Activated T-cell treated with anti-CD3 and anti-CD28 coated beads for 4 hours (primary cell): ENCODE data around the gene C22orf42.
"Not testable (repeated sequence)": the region's sequence is repeated elsewhere in the genome, so short reads cannot be mapped to it uniquely, and the experiment has no call there.

Experiments used
- DNase-seq: peaks from one replicate; pipeline ENCODE4 v3.0.0-alpha.2; 2020

The C22orf42 gene, protein sequence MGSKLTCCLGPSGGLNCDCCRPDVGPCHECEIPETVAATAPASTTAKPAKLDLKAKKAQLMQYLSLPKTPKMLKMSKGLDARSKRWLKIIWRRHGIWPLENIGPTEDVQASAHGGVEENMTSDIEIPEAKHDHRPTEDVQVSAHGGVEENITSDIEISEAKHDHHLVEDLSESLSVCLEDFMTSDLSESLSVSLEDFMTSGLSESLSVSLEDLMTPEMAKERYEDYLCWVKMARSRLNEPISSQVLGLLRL

DNA sequence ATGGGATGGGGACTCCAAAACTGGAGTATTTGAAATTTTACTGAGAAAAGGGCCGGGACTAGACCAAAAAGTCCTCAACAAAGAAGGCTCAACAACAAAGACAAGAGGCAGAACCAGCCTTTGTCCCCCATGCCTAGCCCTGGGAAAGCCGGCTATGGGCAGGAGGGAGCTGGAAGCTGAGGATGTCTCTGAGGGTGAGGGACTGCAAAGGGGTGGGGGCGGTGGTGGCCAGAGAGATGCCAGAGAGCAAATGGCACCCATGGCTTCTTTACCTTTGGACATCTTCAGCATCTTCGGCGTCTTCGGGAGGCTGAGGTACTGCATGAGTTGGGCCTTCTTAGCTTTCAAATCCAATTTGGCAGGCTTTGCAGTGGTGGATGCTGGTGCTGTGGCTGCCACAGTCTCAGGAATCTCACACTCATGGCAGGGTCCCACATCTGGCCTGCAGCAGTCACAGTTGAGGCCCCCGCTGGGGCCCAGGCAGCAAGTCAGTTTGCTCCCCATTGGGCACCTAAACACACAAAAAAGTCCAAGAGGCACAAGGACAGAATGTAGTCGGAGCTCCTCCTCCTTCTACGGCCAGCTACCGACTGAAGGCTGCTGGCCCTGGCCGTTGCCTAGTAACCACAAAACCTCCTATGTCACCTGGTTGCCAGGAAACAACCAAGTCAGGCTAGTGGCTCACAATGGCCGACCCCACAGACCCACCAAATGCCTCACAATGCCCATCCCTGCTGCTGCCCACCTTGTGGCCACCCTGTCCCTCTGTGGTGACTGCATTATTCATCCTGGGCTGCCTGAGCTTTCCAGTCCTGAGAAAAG, at the start of gene C22orf42:
Gene C22orf42, minus strand, starts transcription at position 592 of the 822 bp plus-strand sequence. Its CDS starts 88 bp downstream, at position 504.
- no peak for DNase-seq

DNA sequence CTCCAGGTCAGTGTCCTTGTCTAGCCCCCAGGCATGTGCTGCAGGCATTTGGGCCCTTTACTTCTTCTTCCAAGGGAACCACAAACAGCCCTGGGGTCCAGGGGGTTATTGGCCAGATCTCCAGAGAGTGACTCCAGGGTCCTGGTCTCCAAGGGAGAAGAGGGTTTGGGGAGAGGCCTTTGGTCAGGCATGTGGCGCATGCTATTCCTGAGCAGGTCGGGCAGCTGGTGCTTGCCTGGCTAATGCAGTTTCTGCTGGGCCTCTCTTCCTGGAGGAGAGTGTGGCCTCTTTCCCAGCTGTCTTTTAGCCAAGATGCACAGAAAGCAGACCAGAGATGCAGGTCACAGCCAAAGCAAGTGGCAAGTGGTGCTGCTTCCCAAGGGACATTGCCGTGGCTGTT, 49.6 kb upstream of the C22orf42 start:
- DNase-seq, result no peak

DNA sequence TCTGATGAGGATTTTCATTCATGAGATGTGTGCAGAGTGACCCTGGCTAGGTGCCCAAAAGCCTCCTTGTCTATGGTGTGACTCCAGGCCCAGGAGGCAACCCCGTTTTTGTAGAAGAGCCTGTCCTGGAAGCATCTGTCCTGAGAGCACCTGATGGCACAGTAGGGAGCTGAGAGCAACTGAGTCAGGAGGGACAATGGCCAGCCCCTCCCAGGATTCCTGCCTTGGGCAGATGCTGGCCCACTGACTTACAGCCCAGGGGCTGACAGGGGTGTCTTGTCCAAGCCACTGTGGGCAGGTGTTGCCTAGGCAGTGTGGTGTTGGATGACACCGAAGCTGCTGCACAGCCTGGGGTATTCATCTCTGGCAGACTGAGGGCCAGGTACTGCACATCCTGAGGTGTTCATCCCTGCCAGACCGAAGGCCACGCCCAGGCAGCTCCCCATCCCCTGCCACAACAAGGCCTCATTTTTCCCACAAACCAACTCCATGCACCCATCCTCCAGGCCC, 48.9 kb upstream of the C22orf42 start:
- no peak for DNase-seq

DNA sequence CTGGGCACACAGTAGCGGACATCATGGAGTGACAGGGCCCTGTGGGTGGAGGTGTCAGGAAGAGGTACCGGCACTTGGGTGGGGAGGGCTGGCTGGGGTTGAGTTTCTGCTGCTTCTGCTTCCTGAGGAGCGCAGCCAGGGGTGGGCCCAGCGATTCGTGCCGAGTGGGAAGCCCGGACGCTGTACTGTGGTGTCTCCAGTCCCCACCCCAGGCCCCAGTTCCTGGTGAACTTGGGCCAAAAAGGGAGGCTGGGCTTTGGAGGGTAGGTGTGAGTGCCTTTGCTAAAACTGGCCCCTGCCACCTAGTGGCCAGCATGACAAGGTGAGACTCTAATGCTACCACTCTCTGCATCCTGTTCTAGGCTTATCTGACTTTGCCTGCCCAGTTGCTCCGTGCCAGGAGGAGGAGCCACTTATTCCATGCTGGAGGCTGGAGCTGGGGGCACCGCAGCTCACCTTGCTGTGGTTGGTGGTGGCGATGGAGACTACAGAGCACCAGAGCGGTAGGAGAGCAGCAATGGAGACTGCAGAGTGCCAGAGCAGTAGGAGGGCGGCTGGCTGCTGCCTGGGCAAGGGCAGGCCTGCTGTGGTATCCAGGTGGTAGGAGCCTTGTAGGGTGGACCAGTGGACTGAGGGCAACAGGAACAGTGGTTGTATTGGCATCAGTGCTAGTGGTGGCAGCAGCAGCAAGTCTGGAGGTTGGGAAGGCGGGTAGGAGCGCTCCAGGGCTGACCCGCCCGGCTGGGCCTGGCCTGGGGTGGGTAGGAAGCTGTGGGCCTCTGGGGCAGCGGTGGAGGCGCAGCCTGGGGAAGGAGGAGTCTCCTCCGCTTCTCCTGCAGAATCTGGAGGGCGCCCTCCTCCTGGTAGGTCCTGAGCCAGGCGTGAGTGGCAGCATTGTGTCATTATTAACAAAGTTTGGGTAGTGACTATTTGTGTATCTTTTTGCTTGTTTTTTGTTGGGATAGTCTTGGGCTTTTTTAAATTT, 48.0 kb upstream of the C22orf42 start:
- DNase-seq, result no peak

DNA sequence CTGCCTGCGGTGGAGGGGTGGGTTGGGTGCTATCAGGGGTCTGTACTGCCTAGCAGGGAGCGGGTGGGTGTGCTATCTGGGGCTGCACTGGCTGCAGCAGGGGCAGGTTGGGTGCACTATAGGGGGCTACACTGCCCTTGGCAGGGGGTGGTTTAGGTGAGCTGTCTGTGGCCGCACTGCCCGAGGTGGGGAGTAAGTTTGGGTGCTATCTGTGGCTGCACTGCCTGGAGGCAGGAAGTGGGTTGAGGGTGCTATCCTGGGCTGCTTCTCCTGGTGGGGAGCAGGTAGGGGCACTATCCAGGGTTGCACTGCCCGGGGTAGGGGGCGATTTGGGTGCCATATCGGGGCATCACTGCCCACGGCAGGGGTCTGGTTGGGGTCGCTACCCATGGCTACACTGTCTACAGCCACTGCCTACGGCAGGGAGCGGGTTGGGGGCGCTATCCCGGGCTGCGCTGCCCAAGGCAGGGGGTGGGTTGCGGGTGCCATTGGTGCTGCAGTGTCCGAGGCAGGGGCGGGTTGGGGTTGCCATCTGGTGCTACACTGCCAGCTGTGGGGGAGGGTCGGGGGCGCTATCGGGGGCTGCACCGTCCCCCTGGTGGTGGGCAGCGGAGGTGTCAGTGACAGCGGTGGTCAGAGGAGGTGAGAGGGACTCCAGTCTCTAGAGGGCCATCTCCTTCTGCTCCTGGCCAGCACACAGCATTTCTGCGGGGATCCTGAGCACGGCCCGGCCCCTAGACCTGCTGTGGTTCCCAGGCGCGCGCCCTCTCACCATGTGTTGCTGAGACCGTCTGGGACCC, 47.1 kb upstream of the C22orf42 start:
- no peak for DNase-seq

DNA sequence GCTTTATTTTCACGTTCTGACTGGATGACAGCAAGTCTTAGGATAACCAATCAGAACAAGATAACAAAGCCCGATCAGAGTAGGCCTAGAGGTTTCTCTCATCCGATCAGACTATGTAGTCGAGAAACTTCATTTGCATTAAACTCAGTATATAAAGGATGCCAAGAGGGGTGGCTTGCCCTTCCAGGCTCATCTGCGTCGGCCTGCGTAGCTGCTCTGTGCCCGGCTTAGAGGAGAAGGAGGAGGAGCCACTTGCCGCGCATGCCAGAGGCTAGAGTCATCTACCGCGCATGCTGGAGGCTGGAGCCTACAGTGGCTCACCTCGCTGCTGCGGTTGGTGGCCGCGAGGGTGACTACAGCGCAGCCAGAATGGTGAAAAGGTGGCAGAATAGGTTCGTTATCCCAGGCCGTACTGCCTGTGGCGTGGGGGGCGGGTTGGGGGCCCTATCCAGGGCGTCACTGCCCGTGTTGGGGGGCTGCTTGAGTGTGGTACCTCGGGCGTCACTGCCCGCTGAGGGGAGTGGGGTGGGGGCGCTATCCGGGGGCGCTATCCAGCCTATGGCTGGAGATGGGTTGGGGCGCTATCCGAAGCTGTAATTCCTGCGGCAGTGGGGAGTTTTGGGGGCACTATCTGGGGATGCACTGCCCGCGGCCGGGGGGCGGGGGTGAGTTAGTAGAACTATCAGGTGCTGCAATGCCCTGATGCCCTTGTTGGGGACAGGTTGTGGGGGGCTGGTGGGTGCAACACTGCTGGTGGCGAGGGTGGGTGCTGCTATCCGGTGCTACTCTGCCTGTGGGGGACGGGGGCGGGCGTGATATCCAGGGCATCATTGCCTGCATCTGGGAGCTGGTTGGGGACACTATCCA, 46.0 kb upstream of the C22orf42 start, which contains the start of gene RFPL2:
Gene RFPL2, minus strand, starts transcription at position 218 of the 867 bp plus-strand sequence. CDS start 2,622 bp downstream, outside the sequence.
- no peak for DNase-seq

DNA sequence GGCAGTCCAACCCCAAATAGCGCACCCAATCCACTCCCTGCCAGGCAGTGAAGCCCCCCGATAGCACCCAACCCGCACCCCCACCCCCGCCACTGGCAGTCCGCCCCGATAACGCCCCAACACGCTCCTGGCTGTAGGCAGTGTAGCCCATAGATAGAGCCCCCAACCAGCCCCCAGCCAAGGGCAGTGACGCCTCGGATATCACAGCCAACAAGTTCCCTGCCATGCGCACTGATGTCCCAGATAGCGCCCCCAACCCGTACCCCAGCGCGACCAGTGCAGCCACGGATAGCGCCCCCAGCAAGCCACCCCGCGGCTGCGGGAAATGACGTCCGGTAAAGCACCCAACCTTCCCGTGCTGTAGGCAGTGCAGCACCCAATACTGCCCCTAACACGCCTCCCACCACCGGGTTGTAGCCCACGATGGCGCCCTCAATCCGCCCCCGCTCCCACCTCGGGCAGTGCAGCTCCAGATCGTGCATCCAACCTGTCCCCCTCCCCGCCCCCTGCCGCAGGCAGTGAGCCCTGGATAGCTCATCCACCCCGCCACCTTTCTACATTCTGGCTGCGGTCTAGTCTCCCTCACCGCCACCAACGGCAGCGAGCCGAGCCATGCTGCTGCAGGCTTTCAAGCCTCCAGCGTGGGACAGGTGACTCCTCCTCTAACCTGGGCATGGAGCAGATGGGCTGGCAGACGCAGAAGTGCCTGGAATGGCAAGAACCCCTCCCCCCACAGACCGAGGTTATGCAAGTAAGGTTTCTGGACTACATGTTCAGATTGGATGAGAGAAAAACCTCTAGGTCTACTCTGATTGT, 45.1 kb upstream of the C22orf42 start:
- no peak for DNase-seq

DNA sequence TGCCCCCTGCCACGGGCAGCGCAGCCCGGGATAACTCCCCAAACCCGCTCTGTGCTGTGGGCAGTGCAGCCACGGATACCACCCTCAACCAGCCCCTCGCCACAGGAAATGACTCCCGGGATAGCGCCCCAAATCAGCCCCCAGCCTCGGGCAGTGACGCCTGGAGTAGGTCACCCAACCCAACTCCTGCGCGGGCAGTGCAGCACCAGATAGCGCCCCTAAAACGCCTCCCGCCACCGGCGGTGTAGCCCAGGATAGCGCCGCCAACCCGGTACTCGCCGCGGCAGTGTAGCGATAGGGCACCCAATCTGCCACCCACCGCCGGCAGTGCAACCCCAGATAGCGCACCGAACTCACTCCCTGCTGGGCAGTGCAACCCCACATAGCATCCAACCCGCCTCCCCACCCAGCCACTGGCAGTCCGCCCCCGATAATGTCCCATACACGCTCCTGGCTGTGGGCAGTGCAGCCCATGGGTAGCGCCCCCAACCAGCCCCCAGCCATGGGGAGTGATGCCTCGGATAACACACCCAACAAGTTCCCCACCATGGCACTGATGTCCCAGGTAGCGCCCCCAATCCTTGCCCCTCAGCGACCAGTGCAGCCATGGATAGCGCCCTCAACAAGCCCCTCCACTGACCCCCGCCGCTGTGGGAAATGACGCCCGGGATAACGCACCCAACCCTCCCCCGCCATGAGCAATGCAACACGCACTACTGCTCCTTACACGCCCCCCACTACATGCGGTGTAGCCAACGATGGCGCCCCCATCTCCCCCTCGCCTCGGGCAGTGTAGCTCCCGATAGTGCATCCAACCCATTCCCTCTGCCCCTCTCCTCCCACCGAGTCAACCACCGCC, 44.3 kb upstream of the C22orf42 start:
- DNase-seq, result no peak

DNA sequence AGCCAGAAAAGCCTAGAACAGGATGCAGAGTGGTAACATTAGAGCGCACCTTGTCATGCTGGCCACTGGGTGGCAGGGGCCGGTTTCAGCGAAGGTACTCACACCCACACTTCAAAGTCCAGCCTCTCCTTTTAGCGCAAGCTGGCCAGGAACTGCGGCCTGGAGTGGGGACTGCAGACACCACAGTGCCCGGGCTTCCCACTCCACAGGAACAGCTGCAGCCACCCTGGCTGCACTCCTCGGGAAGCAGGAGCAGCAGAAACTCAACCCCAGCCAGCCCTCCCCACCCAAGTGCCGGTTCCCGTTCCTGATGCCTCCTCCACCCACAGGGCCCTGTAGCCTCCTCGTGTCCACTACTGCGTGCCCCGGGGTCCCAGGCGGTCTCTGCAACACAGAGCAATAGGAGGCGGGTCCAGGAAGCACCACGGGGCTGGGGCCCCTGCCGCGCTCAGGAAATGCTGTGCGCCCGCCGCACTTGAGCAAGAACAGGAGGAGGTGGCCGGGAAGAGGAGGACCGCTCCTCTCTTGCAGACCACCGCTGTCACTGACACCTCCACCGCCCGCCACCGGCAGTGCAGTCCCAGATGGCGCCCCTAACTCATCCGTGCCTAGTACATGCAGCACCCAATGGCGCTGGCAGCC, 43.6 kb upstream of the C22orf42 start:
- no peak for DNase-seq

DNA sequence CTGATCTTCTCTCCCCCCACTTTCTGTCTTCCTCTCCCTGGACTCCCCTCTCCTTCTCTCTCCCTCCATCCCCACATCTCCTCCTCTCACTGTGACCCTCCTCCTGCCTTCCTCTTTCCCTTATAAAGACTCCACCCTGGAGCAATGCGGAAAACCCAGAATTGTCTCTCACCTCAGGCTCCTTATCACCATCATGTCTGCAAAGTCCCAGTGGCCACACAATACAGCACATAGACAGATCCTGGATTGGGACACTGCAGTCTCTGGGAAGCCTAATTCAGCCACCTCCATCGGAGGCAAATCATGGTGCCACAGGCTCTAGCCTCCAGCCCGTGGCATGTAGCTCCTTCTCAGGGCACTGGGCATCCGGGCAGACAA, 43.0 kb upstream of the C22orf42 start:
- no peak for DNase-seq

DNA sequence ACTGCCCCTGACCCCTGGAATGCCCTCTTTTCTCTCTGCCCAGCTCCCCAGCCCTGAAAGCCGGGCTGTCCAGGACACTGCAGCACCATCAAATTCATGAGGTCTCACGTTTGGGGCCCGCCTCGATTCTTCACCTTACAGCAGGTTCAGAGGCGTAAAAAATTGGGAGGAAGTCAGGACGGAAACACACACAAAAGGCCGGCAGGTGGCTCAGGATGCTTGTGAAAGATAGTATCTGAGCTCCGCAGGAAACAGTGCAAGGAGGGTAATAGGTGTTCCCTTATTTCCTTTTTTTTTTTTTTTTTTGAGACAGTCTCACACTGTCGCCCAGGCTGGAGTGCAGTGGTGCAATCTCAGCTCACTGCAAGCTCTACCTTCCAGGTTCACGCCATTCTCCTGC, 41.6 kb upstream of the C22orf42 start:
- no peak for DNase-seq

DNA sequence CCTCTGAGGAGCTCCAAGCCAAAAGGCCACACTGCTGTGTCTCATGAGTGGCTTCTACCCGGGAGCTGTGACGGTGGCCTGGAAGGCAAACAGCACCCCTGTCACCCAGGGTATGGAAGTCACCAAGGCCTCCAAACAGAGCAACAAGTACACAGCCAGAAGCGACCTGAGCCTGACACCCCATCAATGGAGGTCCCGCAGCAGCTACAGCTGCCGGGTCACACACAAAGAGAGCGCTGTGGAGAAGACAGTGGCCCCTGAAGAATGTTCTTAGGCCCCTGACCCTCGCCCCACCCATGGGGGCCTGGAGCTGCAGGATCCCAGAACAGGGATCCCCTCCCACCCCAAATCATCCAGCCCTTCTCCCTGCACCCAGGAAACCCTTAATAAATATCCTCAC, 40.9 kb upstream of the C22orf42 start:
- DNase-seq, result no peak

DNA sequence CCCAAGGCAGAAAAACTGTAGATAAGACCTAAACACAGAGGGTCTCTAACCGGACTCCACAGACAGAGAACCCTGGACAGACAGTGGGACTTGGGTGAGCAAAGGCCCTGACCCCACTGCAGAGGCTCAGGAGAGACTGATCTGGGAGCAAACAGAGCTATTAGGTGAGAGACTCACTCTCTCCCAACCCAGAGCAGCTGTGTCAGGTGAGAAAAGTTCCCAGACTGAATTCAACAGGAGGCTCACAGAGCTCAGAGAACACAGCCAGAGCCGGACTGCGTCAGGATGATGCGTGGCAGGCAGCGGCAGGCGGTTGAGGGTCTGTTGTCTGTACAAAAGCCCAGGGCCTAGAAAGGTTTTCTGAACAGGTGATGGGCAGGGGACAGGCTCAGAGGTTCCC, 40.2 kb upstream of the C22orf42 start:
- DNase-seq, result no peak

DNA sequence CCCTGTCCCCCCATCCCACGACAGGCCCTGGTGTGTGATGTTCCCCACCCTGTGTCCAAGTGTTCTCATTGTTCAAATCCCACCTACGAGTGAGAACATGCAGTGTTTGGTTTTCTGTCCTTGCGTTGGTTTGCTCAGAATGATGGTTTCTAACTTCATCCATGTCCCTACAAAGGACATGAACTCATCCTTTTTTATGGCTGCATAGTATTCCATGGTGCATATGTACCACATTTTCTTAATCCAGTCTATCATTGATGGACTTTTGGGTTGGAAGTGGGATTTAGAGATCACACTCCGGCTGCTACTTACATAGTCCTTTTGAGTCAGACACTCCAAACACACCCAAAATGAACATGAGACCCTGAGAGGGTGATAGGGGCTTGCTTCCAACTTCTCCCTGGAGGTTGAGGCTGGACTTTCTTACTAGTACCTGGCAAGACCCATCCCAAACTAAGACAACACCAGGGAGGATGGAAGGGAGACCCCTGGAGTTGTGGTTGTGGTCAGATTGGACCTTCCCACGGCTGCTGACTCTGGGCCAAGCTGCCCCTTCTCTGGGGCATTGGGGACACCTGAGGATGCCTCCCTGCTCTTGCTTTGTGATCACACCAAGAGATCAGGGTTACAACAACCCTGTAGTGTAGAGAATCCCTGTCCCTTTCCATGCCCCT, 38.6 kb upstream of the C22orf42 start:
- not testable (repeated sequence) for DNase-seq

DNA sequence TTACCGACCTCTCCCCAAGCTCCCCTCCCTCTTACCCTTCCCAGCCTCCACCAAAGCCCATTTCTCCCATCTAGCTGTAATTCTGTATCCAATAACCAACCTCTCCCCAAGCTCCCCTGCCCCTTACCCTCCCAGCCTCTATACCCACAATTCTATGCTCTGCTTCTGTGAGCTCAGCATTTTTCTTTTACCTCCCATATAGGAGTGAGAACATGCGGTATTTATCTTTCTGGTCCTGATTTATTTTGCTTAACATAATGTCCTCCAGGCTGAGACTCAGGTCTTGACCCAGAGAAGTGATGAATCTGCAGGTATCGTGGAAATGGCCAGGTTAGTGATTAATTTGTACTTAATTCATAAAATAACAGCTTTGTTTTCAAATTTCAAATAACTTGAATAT, 36.8 kb upstream of the C22orf42 start:
- DNase-seq, result not testable (repeated sequence)

DNA sequence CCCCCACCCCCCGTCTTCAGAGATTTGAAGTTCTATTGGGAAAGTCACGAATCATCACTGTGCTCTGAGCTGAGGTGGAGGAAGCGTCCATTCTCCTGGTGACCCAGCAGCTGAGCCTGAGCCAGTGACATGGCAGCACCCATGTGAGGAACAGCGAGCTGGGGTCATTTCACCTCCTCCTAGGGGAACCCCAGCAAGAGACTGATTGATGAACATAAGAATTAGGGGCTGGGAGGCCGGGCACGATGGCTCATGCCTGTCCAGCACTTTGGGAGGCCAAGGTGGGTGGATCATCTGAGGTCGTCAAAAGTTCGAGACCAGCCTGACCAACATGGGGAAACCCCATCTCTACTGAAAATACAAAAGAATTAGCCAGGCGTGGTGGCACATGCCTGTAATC, 34.2 kb upstream of the C22orf42 start:
- DNase-seq, result not testable (repeated sequence)

DNA sequence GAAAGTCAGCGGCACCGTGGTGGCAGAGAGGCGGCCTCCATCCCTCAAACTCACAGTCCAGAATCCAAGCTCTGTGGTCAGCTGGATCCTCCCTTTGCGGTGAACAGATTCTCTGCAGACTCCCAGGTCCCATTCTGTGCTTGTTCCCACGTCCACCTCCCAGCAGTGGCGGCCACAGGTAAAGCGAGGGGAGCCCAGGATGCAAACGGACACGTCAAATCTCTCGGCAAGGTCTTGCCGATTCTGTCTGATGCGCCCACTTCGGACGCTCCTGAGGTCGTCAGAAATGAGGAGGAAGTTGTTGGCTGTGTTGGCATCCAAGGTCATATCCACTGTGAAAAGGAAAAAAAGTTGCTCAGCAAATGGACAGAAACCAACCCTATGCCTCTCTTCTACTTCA, 31.9 kb upstream of the C22orf42 start:
- DNase-seq, result not testable (repeated sequence)

DNA sequence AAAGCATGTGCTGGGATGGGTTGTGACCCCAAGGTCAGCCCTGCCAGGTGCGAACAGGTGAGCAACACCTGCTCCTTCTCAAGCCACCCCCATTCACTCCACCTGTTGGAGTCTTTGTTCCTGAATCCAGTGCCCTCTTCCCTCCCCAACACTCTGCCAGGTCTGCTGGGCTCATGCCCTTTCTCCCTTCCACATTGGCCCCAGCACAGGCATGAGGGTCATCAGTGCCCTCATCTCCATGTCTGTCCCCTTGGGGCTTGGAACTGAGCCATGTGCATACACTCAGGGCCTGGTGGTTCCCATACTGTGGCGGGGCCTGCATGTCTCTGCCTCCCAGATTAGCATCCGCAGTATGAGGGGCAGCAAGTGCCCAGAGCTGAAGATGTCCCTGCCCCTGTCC, 26.7 kb upstream of the C22orf42 start:
- DNase-seq, result no peak
